GM12878 (cell line): ENCODE data around the gene DNAJC6.

Source experiments
- FOS ChIP-seq: IDR thresholded peaks from 3 replicates; pipeline ENCODE4 v1.6.1; 2011; ENCODE audit warnings: borderline replicate concordance; ENCODE audit not compliant: insufficient read length; ENCODE audit errors: extremely low read depth
- MTA3 ChIP-seq: IDR thresholded peaks from 2 replicates; pipeline ENCODE4 v1.6.1; 2012; ENCODE audit warnings: low read length, inconsistent platforms, borderline replicate concordance
- MYC ChIP-seq: IDR thresholded peaks from 2 replicates; pipeline ENCODE4 v1.6.1; 2011; ENCODE audit warnings: mild to moderate bottlenecking, low read length, moderate library complexity, inconsistent platforms; ENCODE audit not compliant: insufficient read depth, insufficient replicate concordance, insufficient read length, severe bottlenecking
- RELA ChIP-seq: fragments of 450-650 bp; IDR thresholded peaks from 2 replicates; pipeline ENCODE4 v1.8.0; 2014; ENCODE audit warnings: borderline replicate concordance; ENCODE audit not compliant: partially characterized antibody
- YY1 ChIP-seq: IDR thresholded peaks from 2 replicates; pipeline ENCODE4 v1.6.1; 2011; ENCODE audit warnings: low read depth, mild to moderate bottlenecking, low read length
- TF ChIP-seq, protein P1 (sequence below), 3 experiments: IDR thresholded peaks in 2 of 3; conservative IDR thresholded peaks in 1 of 3; 2 replicates each; pipeline ENCODE4 v1.5.1; 2011; ENCODE audit warnings: low read depth in 3 of 3, low read length in 3 of 3, mild to moderate bottlenecking in 3 of 3, control low read depth in 2 of 3, moderate library complexity in 2 of 3, inconsistent platforms in 1 of 3, mixed read lengths in 1 of 3; ENCODE audit not compliant: control insufficient read depth in 2 of 3, insufficient read depth in 1 of 3; ENCODE audit errors: extremely low read depth in 1 of 3
- TF ChIP-seq, protein P2 (sequence below): IDR thresholded peaks from 2 replicates; pipeline ENCODE4 v1.6.1; 2011; ENCODE audit warnings: low read depth, low read length, improper control_type of control experiment, borderline replicate concordance
- TF ChIP-seq, protein P3 (sequence below): IDR thresholded peaks from 2 replicates; pipeline ENCODE4 v1.6.1; 2012; ENCODE audit warnings: mild to moderate bottlenecking, low read depth, low read length

DNA sequence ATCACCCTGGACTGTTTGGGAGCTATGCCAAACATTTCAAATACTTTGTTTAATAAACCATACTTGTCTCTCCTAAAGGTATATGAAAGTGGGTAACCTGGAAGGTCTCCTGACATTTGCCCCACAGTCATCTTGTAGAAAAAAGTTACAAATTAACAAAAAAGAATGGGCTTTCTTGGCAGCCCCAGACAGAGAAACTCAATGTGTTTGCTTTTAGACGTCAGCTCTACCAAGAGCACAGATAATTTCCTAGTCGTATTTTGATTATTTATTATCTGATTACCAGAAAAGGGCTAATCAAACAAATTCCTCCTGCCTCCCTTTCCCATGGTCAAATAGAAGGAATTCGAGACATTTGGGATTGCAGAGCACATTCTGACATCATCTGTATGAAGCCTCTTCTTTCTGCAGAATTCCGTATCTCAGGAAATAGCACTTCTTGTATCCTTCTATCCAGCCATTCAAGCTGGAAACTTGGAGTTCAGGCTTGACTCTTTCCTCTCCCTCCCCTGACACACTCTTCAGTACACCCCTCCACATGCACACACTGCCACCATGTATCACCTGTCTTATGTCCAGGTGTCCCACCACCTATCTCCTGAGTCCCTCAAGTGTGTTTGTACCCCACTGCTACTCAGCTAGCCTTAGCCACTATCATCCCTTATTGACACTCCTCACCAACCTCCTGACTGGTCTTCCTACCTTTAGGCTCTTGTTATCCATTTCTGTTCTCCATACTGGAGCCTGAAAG, 68.3 kb downstream of the DNAJC6 start:
- TF ChIP-seq, protein P1, sequence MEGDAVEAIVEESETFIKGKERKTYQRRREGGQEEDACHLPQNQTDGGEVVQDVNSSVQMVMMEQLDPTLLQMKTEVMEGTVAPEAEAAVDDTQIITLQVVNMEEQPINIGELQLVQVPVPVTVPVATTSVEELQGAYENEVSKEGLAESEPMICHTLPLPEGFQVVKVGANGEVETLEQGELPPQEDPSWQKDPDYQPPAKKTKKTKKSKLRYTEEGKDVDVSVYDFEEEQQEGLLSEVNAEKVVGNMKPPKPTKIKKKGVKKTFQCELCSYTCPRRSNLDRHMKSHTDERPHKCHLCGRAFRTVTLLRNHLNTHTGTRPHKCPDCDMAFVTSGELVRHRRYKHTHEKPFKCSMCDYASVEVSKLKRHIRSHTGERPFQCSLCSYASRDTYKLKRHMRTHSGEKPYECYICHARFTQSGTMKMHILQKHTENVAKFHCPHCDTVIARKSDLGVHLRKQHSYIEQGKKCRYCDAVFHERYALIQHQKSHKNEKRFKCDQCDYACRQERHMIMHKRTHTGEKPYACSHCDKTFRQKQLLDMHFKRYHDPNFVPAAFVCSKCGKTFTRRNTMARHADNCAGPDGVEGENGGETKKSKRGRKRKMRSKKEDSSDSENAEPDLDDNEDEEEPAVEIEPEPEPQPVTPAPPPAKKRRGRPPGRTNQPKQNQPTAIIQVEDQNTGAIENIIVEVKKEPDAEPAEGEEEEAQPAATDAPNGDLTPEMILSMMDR (IDR thresholded peaks at IDR 0.05 in 2 of 3, conservative IDR thresholded peaks at IDR 0.05 in 1 of 3; ENCODE audit: control insufficient read depth in 2 of 3, extremely low read depth in 1 of 3, insufficient read depth in 1 of 3, low read depth in 3 of 3, low read length in 3 of 3) = no peak
- no peak for TF ChIP-seq MYC
- TF ChIP-seq RELA = no peak
- no peak for TF ChIP-seq YY1
- TF ChIP-seq FOS = no peak
- no peak for TF ChIP-seq MTA3
- TF ChIP-seq, protein P2, sequence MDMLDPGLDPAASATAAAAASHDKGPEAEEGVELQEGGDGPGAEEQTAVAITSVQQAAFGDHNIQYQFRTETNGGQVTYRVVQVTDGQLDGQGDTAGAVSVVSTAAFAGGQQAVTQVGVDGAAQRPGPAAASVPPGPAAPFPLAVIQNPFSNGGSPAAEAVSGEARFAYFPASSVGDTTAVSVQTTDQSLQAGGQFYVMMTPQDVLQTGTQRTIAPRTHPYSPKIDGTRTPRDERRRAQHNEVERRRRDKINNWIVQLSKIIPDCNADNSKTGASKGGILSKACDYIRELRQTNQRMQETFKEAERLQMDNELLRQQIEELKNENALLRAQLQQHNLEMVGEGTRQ = no peak
- TF ChIP-seq, protein P3, sequence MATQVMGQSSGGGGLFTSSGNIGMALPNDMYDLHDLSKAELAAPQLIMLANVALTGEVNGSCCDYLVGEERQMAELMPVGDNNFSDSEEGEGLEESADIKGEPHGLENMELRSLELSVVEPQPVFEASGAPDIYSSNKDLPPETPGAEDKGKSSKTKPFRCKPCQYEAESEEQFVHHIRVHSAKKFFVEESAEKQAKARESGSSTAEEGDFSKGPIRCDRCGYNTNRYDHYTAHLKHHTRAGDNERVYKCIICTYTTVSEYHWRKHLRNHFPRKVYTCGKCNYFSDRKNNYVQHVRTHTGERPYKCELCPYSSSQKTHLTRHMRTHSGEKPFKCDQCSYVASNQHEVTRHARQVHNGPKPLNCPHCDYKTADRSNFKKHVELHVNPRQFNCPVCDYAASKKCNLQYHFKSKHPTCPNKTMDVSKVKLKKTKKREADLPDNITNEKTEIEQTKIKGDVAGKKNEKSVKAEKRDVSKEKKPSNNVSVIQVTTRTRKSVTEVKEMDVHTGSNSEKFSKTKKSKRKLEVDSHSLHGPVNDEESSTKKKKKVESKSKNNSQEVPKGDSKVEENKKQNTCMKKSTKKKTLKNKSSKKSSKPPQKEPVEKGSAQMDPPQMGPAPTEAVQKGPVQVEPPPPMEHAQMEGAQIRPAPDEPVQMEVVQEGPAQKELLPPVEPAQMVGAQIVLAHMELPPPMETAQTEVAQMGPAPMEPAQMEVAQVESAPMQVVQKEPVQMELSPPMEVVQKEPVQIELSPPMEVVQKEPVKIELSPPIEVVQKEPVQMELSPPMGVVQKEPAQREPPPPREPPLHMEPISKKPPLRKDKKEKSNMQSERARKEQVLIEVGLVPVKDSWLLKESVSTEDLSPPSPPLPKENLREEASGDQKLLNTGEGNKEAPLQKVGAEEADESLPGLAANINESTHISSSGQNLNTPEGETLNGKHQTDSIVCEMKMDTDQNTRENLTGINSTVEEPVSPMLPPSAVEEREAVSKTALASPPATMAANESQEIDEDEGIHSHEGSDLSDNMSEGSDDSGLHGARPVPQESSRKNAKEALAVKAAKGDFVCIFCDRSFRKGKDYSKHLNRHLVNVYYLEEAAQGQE = no peak
